GM10266 (cell line): ENCODE data around the gene METTL16.

Experiments
- DNase-seq: peaks from one replicate; pipeline ENCODE4 v3.0.0; 2012; ENCODE audit errors: extremely low spot score
- TF ChIP-seq, protein P1 (sequence below): IDR thresholded peaks from 2 replicates; pipeline ENCODE4 v1.5.1; 2012; ENCODE audit warnings: mild to moderate bottlenecking, low read depth; ENCODE audit not compliant: control insufficient read depth, insufficient read depth; ENCODE audit errors: missing control alignments

METTL16 gene

GRCh38 chr17:2414446-2415064, 97.1 kb downstream of the METTL16 start:
- no peak for DNase-seq
- TF ChIP-seq, protein P1, sequence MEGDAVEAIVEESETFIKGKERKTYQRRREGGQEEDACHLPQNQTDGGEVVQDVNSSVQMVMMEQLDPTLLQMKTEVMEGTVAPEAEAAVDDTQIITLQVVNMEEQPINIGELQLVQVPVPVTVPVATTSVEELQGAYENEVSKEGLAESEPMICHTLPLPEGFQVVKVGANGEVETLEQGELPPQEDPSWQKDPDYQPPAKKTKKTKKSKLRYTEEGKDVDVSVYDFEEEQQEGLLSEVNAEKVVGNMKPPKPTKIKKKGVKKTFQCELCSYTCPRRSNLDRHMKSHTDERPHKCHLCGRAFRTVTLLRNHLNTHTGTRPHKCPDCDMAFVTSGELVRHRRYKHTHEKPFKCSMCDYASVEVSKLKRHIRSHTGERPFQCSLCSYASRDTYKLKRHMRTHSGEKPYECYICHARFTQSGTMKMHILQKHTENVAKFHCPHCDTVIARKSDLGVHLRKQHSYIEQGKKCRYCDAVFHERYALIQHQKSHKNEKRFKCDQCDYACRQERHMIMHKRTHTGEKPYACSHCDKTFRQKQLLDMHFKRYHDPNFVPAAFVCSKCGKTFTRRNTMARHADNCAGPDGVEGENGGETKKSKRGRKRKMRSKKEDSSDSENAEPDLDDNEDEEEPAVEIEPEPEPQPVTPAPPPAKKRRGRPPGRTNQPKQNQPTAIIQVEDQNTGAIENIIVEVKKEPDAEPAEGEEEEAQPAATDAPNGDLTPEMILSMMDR: no peak

DNA sequence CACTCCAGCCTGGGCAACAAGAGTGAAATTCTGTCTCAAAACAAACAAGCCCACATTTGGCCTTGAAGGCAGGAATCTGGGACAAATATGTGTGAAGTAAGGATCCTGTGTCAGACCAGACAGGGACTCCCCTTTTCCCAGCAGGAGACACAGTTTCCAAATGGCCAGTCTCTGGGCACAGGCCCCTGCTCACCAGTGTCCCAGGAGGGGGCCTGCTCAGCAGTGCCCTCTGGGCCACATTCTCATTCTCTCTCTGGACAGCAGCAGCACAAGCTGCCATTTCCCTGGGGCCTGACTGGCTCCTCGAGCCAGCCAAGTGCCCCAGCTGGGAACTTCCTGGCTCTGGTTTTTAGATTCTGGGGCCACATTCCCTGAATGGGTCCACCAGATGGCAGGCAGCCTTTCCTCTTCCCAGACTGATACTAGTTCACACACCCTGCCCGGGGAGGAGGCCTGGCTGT, 99.1 kb downstream of the METTL16 start:
- TF ChIP-seq, protein P1: no peak
- DNase-seq: no peak

DNA sequence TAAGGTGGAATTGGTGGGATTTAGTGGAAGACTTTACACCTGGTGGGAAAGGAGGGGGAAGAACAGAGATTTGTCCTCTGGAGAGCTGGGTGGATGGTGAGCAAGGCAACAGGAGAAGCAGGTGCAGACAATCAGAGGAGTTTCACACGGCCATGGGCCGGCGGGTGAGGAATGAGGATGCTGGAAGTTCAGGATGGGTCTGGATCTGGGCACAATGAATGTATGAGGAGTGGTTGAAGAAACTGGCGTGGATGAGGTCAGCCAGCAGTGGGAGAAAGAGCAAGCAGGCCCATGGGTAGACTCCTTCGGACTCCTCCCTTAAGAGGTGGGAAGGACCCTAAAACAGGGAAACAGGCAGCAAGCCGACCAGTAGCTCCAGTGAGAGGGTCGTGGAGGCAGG, 100.7 kb downstream of the METTL16 start:
- TF ChIP-seq, protein P1: no peak
- DNase-seq: no peak

DNA sequence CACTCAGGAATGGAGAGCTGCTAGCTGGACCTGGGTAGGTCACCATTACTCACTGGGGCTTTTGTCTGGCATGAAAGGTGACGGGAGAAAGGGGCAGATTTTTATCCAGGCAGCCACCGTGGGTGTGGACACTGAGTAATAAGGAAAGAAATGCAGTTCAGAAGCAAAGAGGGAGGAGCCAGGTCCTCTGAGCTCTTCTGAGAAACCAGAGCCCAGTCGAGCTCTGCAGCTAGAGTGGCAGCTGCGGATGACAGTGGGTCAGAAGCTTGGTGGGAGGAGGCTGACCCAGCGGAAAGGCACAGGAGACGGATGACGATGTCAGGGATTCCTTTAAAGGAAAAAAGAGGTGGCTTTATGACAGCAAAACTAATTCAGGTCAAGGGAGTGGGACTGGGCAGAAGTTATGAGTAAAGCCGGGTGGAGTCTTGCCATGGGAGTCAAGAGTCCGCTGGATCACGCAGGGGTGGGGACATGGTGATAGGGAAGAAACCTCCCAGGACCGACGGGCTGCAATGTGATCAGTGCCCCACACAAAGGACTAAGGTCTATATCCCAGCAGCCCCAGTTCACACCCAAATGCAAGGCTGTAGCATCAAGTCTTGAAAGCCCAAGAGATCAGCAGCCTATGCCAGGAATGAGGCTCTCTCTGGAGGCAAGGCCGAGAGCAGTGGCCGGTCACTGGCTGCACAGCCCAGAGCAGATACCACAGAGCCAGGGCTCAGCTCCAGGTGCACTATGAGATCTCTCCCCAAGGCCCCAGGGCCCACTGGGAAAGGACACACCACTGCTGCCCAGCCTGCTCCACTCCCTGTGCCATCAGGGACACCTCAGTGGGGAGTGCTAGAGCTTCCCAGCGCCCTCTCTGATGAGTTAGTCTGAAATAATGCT, 104.5 kb downstream of the METTL16 start:
- DNase-seq: no peak
- TF ChIP-seq, protein P1: no peak

DNA sequence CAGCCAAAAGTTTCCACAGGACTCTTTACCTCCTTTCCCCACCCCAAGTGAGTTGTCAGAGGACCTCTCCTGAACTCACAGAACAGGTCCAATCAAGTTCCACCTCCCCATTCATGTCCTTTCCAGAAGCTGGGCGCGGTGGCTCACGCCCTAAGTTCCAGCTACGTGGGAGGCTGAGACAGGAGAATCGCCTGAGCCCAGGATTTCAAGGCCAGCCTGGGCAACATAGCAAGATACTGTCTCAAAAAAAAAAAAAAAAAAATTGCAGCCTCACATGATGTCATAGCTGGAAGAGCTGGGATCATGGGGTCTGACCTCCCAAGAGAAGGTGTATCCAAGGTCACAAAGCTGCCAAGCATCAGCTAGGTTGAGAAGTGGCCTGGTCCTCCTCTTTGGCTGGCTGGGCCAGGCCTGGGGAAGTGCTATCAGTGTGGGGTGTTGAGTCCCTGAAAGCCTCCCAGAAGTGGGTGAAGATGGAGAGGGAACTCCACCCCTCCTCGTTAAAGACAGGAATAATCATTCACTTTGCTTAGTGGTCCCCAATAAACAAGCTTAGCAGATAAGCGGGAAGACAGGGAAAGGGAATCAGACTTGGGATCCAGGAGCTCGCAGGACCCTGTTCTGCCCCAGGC, 105.3 kb downstream of the METTL16 start:
- no peak for DNase-seq

GRCh38 chr17:2405247-2405926, 106.3 kb downstream of the METTL16 start:
- no peak for DNase-seq
- TF ChIP-seq, protein P1: no peak

More for the DNA sequence above, 105.3 kb downstream of the METTL16 start:
- TF ChIP-seq, protein P1: no peak

DNA sequence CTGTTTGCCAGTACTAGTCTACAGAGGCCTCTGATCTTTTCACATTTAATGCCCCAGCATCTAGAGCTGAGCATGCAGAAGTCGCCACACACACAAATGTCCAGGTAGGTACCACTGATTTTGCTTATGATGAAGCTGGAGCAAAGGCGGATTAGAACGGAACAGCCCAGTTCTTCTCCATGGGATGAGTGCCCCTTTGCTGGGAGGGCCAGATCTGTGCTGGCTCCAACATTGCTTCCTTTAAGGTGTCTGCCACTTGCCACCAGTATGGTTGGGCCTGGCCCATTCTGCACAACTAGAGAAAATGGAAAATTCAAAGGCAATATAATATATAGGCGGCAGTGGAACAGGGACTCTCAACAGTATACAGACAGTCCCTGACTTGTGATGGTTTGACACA, 108.6 kb downstream of the METTL16 start:
- no peak for DNase-seq
- TF ChIP-seq, protein P1: no peak
